Karpas-422 (cell line): ENCODE data around the gene MROH2A. TPM values are rescaled to one million over a fixed set of nuclear protein-coding genes. Genes with fewer than 3 reads are reported as not detected.

ENCODE experiments used
- DNase-seq: peaks from one replicate; pipeline ENCODE4 v3.0.0-alpha.2; 2015
- H2AFZ ChIP-seq: fragments of 200-600 bp; sonication (generic); 2 replicates; pipeline ENCODE4 v1.6.1; 2014; ENCODE audit warnings: antibody characterized with exemption, low read length, mixed read lengths
- H3K27ac ChIP-seq: fragments of 200-600 bp; sonication (generic); 2 replicates; pipeline ENCODE4 v1.5.1; 2014; ENCODE audit warnings: mild to moderate bottlenecking, low read length, moderate library complexity
- H3K27me3 ChIP-seq: fragments of 200-600 bp; sonication (generic); 2 replicates; pipeline ENCODE4 v1.6.1; 2014; ENCODE audit warnings: low read length, mixed read lengths
- H3K36me3 ChIP-seq: fragments of 200-600 bp; sonication (generic); 2 replicates; pipeline ENCODE4 v1.6.1; 2014; ENCODE audit warnings: low read length, mixed read lengths; ENCODE audit not compliant: insufficient read depth
- H3K4me1 ChIP-seq: fragments of 200-600 bp; sonication (generic); 2 replicates; pipeline ENCODE4 v1.6.1; 2014; ENCODE audit warnings: mild to moderate bottlenecking, low read length, mixed read lengths
- H3K4me2 ChIP-seq: fragments of 200-600 bp; sonication (generic); 2 replicates; pipeline ENCODE4 v1.6.1; 2014; ENCODE audit warnings: low read length, low read depth, mild to moderate bottlenecking; ENCODE audit not compliant: poor library complexity, severe bottlenecking
- H3K4me3 ChIP-seq: fragments of 200-600 bp; sonication (generic); 2 replicates; pipeline ENCODE4 v1.5.1; 2014; ENCODE audit warnings: mild to moderate bottlenecking, antibody characterized with exemption, low read length, mixed read lengths
- H3K79me2 ChIP-seq: fragments of 200-600 bp; sonication (generic); 2 replicates; pipeline ENCODE4 v1.6.1; 2014; ENCODE audit warnings: mild to moderate bottlenecking, low read length, mixed read lengths
- H3K9ac ChIP-seq: fragments of 200-600 bp; sonication (generic); 2 replicates; pipeline ENCODE4 v1.6.0; 2014; ENCODE audit warnings: low read length
- H3K9me2 ChIP-seq: fragments of 200-600 bp; sonication (generic), shearing (Covaris generic); replicated peaks from 2 replicates; pipeline ENCODE4 v1.6.0; 2014; ENCODE audit warnings: mild to moderate bottlenecking, low read length, moderate library complexity; ENCODE audit not compliant: insufficient read depth
- H3K9me3 ChIP-seq: fragments of 300-700, 200-600 bp; sonication (generic); 2 replicates; pipeline ENCODE4 v1.6.1; 2014; ENCODE audit warnings: low read length, mixed read lengths
- H4K20me1 ChIP-seq: fragments of 200-600 bp; sonication (generic); 2 replicates; pipeline ENCODE4 v1.6.1; 2014; ENCODE audit warnings: mild to moderate bottlenecking, antibody characterized with exemption, low read length, low read depth; ENCODE audit not compliant: insufficient read depth
- total RNA-seq: library from RNA; depleted of rRNA; stranded (reverse); fragments of >200 nt; shearing (Covaris generic); gene quantifications from 2 replicates; pipeline ENCODE4 v1.2.3, GENCODE V29; 2014; ENCODE audit warnings: low replicate concordance

The MROH2A gene
- total RNA-seq, 1 experiment from 2014 or later, result 2.6 TPM

- Histone ChIP-seq H3K4me3 (no peak overlapping the region), H3K27me3 (no peaks in the 10 kb centered on the region), H3K27ac (no peak overlapping the region), H3K4me1 (no peaks in the 10 kb centered on the region), H3K4me2 (no peak overlapping the region), H3K9me2 (no peaks in the 10 kb centered on the region), H2AFZ (no peak overlapping the region), H3K79me2 (peaks cover 48% of the 10 kb centered on the region), H3K36me3 (peaks cover 51% of the 10 kb centered on the region; the same call in 1 of the 2 replicates), H3K9me3 (no peaks in the 10 kb centered on the region), H4K20me1 (no peaks in the 10 kb centered on the region), H3K9ac (no peak overlapping the region)
- no peak for DNase-seq
These were observed 66.1 kb downstream of the MROH2A start for GRCh38 chr2:233844064-233844807.

- H3K9ac ChIP-seq, result no peak overlapping the region
- no peak overlapping the region for H3K4me3 ChIP-seq
- H3K27me3 ChIP-seq, result no peaks in the 10 kb centered on the region
- H3K4me2 ChIP-seq, result no peak overlapping the region
- H3K27ac ChIP-seq, result no peak overlapping the region
- peaks cover 45% of the 10 kb centered on the region for H3K79me2 ChIP-seq
- H2AFZ ChIP-seq, result no peak overlapping the region
- H3K9me2 ChIP-seq, result no peaks in the 10 kb centered on the region
- no peaks in the 10 kb centered on the region for H3K4me1 ChIP-seq
- no peaks in the 10 kb centered on the region for H3K9me3 ChIP-seq
- H3K36me3 ChIP-seq, result peaks cover 55% of the 10 kb centered on the region; the same call in 1 of the 2 replicates
- H4K20me1 ChIP-seq, result no peaks in the 10 kb centered on the region
- no peak for DNase-seq
These were observed 66.7 kb downstream of the MROH2A start for GRCh38 chr2:233844836-233845235.

- H2AFZ ChIP-seq, result no peak overlapping the region
- H3K9me2 ChIP-seq, result no peaks in the 10 kb centered on the region
- H3K36me3 ChIP-seq, result peaks cover 53% of the 10 kb centered on the region; the same call in 1 of the 2 replicates
- H3K4me3 ChIP-seq, result no peak overlapping the region
- H3K9me3 ChIP-seq, result no peaks in the 10 kb centered on the region
- no peaks in the 10 kb centered on the region for H3K4me1 ChIP-seq
- no peak overlapping the region for H3K9ac ChIP-seq
- no peak for DNase-seq
- H3K27me3 ChIP-seq, result no peaks in the 10 kb centered on the region
- no peak overlapping the region for H3K27ac ChIP-seq
- H3K79me2 ChIP-seq, result peaks cover 45% of the 10 kb centered on the region
- no peak overlapping the region for H3K4me2 ChIP-seq
- no peaks in the 10 kb centered on the region for H4K20me1 ChIP-seq
These were observed 67.4 kb downstream of the MROH2A start for GRCh38 chr2:233845301-233846060.

- no peak overlapping the region for H3K4me3 ChIP-seq
- H3K4me2 ChIP-seq, result no peak overlapping the region
- H2AFZ ChIP-seq, result no peak overlapping the region
- H3K79me2 ChIP-seq, result peaks cover 45% of the 10 kb centered on the region
- H3K36me3 ChIP-seq, result peaks cover 53% of the 10 kb centered on the region; the same call in 1 of the 2 replicates
- no peak for DNase-seq
- no peaks in the 10 kb centered on the region for H3K9me3 ChIP-seq
- no peaks in the 10 kb centered on the region for H3K9me2 ChIP-seq
- H3K9ac ChIP-seq, result no peak overlapping the region
- H3K4me1 ChIP-seq, result peaks cover 1% of the 10 kb centered on the region; the same call in 1 of the 2 replicates
- H3K27me3 ChIP-seq, result no peaks in the 10 kb centered on the region
- H3K27ac ChIP-seq, result no peak overlapping the region
- H4K20me1 ChIP-seq, result no peaks in the 10 kb centered on the region
These were observed 68.5 kb downstream of the MROH2A start for GRCh38 chr2:233846387-233847247.

GRCh38 chr2:233847248-233847898, 69.2 kb downstream of the MROH2A start:
- Histone ChIP-seq H3K9ac (no peak overlapping the region), H3K27me3 (no peaks in the 10 kb centered on the region), H3K9me2 (no peaks in the 10 kb centered on the region), H3K27ac (no peak overlapping the region), H4K20me1 (no peaks in the 10 kb centered on the region), H3K4me1 (peaks cover 9% of the 10 kb centered on the region), H2AFZ (no peak overlapping the region), H3K4me3 (no peak overlapping the region), H3K4me2 (no peak overlapping the region), H3K36me3 (peaks cover 53% of the 10 kb centered on the region), H3K9me3 (no peaks in the 10 kb centered on the region), H3K79me2 (peaks cover 45% of the 10 kb centered on the region)
- no peak for DNase-seq

- Histone ChIP-seq H3K9me3 (no peaks in the 10 kb centered on the region), H3K9ac (no peak overlapping the region), H4K20me1 (peaks cover 5% of the 10 kb centered on the region; the same call in 1 of the 2 replicates), H3K4me3 (no peak overlapping the region), H3K4me1 (peaks cover 18% of the 10 kb centered on the region), H3K9me2 (no peaks in the 10 kb centered on the region), H3K4me2 (no peak overlapping the region), H3K27ac (no peak overlapping the region), H2AFZ (no peak overlapping the region), H3K36me3 (peaks cover 46% of the 10 kb centered on the region), H3K27me3 (no peaks in the 10 kb centered on the region), H3K79me2 (peaks cover 48% of the 10 kb centered on the region)
- no peak for DNase-seq
These were observed 70.1 kb downstream of the MROH2A start for GRCh38 chr2:233848276-233848675.

- Histone ChIP-seq H3K27ac (no peak overlapping the region), H3K4me1 (peaks cover 21% of the 10 kb centered on the region), H2AFZ (no peak overlapping the region), H3K4me2 (no peak overlapping the region), H3K36me3 (peaks cover 41% of the 10 kb centered on the region), H3K9me2 (no peaks in the 10 kb centered on the region), H3K9ac (no peak overlapping the region), H4K20me1 (peaks cover 10% of the 10 kb centered on the region; the same call in 1 of the 2 replicates), H3K27me3 (no peaks in the 10 kb centered on the region), H3K9me3 (no peaks in the 10 kb centered on the region), H3K4me3 (no peak overlapping the region), H3K79me2 (peaks cover 53% of the 10 kb centered on the region)
- DNase-seq, result no peak
These were observed 71.6 kb downstream of the MROH2A start for GRCh38 chr2:233849607-233850271.
